ENCODE results near the gene LZTR1.

Gene LZTR1

DNA sequence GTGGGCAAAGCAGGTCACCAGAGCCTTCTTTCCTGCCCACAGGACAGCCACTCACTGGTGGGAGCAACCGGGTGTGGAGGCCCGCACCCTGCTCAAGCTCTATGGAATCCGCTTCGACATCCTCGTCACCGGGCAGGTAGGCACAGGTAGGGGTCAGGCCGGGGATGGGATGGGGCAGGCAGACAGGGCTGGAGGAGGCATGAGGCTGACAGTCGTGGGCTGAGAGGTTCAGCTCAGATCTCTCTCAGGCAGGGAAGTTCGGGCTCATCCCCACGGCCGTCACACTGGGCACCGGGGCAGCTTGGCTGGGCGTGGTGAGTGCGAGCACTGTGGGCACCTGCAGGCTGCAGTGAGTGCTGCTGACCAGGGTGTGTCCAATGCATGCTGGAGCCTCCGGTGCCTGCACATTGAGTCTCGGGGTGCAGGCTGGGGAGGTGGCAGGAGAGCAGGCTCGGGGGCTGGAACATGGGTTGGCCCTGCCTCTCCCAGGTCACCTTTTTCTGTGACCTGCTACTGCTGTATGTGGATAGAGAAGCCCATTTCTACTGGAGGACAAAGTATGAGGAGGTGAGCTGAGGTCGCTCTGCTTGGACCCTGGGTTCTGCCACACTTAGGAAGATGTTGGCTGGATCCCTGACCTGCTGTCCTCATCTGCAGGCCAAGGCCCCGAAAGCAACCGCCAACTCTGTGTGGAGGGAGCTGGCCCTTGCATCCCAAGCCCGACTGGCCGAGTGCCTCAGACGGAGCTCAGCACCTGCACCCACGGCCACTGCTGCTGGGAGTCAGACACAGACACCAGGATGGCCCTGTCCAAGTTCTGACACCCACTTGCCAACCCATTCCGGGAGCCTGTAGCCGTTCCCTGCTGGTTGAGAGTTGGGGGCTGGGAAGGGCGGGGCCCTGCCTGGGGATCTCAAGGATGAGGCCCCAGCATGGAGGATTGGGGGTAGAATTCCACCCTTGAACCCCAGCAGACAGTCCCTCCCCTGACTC, 44.0 kb downstream of the LZTR1 start:
- TF ChIP-seq EGR1 (IDR thresholded peaks at IDR 0.05): no peak
- TF ChIP-seq, protein P1, sequence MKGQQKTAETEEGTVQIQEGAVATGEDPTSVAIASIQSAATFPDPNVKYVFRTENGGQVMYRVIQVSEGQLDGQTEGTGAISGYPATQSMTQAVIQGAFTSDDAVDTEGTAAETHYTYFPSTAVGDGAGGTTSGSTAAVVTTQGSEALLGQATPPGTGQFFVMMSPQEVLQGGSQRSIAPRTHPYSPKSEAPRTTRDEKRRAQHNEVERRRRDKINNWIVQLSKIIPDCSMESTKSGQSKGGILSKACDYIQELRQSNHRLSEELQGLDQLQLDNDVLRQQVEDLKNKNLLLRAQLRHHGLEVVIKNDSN (IDR thresholded peaks at IDR 0.05): no peak

DNA sequence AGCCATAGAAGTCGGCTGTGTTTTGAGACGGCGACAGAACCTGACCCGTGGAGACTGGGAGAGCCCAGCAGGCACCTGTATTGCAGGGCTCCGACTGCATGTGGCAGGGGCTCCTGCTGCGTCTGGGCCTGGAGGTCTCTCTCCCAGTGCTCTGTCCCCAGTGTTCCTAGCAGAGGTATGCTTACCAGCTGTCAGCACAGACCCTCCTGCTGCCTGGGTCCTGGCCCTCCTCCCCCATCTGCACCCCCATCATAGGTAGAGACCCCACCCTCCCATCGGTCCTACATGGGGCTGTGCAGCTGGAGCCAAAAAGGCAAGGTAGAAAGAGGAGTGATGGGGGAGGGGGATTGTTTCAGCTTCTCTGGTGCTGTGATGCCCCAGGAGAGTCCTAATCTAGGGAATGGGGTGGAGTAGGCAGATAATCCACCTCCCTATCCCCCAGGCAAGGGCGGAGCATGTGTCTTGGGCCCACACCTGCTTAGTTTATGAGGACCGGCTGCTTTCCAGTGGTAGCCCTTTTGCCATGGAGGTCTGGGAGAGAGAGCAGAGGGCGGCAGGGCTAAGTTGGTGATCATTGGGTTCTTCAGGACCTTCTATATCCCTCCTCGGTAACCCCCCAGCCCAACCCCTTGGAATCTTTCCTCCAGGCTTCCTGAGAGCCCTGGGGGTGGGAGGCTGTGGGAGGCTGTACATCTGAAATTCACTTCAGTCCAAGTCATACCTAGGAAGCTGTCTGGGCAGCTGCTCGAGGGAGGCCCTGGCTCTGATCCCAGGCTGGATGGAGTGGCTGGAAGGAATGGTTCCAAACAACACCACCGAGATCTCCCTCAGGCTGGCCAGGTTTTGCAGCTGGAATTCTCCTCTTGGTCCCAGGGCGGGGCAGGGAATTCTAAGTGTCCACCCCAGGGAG, 44.9 kb downstream of the LZTR1 start:
- TF ChIP-seq, protein P2, sequence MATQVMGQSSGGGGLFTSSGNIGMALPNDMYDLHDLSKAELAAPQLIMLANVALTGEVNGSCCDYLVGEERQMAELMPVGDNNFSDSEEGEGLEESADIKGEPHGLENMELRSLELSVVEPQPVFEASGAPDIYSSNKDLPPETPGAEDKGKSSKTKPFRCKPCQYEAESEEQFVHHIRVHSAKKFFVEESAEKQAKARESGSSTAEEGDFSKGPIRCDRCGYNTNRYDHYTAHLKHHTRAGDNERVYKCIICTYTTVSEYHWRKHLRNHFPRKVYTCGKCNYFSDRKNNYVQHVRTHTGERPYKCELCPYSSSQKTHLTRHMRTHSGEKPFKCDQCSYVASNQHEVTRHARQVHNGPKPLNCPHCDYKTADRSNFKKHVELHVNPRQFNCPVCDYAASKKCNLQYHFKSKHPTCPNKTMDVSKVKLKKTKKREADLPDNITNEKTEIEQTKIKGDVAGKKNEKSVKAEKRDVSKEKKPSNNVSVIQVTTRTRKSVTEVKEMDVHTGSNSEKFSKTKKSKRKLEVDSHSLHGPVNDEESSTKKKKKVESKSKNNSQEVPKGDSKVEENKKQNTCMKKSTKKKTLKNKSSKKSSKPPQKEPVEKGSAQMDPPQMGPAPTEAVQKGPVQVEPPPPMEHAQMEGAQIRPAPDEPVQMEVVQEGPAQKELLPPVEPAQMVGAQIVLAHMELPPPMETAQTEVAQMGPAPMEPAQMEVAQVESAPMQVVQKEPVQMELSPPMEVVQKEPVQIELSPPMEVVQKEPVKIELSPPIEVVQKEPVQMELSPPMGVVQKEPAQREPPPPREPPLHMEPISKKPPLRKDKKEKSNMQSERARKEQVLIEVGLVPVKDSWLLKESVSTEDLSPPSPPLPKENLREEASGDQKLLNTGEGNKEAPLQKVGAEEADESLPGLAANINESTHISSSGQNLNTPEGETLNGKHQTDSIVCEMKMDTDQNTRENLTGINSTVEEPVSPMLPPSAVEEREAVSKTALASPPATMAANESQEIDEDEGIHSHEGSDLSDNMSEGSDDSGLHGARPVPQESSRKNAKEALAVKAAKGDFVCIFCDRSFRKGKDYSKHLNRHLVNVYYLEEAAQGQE (IDR thresholded peaks at IDR 0.05; ENCODE audit: low read depth): no peak
- TF ChIP-seq YY1 (IDR thresholded peaks at IDR 0.05; ENCODE audit: low read depth) (no peak), EGR1 (IDR thresholded peaks at IDR 0.05) (no peak), CEBPB (IDR thresholded peaks at IDR 0.05) (no peak)
- TF ChIP-seq, protein P3, sequence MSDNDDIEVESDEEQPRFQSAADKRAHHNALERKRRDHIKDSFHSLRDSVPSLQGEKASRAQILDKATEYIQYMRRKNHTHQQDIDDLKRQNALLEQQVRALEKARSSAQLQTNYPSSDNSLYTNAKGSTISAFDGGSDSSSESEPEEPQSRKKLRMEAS (IDR thresholded peaks at IDR 0.05): no peak

DNA sequence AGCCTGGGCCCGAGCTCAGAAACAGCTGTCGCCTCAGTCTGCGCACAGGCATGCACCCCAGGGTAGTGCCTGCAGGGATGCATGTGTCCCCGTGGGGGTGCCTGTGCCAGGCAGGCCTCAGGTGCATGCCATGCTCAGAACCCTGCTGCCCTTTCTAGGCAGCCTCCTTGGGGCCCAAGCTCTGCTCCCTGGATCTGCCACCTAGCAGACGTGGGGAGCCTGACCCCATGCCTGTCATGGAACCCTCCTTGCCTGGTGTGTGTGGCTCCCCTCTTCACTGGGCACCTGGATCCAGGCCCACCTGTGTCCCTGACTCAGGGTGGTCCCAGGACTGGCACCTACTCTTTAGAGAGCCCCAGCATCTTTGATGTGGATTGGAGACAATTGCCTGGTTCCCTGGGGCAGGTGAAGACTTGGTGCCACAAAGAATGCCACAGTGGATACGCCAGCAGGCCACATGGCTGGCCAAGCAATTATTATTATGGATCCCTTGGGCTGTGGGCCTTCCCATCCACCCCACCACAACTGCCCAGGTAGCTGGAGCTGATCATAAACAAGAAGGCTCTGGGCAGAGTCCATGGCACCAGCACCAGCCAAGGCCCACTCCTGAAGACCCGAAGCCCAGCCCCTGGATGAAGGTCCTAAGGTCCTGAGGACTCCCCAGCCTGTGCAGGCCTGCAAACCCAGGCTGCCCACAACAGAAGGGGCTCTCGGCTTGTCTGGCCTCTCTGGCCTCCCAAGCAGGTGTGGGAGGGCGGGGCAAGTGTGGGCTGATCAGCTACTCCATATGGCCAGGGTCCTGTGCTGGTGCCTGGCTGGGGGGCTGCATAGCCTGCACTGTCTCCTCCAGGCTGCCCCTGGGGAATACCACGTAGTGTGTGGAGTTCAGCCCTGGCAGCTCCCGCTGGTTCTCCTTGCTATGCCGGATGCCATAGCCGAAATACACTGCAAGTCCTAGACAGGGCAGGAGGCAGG, 46.5 kb downstream of the LZTR1 start:
- no peak for TF ChIP-seq TAF1 (IDR thresholded peaks at IDR 0.05; ENCODE audit: low read depth)
- TF ChIP-seq FOXM1 (IDR thresholded peaks at IDR 0.05; ENCODE audit: borderline replicate concordance, low read depth): no peak

DNA sequence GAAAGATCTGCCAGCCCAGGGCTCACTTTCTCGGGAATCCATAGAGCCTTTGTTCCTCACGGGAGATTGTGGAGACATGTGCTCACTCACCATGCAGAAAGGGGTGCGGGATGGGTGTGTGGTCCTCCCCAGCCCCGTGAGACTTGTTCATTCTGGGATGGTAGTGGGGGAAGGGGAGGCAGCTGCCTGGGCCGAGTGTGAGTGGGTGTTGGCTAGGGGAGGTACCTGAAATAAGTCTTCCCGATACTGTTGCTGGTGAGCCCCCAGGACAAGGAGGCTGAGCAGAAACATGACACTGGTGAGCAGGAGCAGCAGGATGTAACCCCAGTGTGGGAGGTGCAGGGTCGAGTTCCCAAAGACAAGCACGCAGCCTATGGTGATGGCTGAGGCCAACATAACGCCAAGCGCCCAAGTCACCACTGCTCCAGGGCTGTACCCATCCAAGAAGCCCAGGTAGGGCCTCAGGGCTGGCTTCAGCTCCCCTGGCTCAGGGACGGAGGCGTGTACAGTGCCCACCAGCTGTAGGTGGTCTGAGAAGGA, 47.5 kb downstream of the LZTR1 start:
- TF ChIP-seq, protein P1 (IDR thresholded peaks at IDR 0.05): no peak
- TF ChIP-seq RAD21 (IDR thresholded peaks at IDR 0.05; ENCODE audit: low read depth): no peak
- no peak for TF ChIP-seq YY1 (IDR thresholded peaks at IDR 0.05; ENCODE audit: low read depth)

DNA sequence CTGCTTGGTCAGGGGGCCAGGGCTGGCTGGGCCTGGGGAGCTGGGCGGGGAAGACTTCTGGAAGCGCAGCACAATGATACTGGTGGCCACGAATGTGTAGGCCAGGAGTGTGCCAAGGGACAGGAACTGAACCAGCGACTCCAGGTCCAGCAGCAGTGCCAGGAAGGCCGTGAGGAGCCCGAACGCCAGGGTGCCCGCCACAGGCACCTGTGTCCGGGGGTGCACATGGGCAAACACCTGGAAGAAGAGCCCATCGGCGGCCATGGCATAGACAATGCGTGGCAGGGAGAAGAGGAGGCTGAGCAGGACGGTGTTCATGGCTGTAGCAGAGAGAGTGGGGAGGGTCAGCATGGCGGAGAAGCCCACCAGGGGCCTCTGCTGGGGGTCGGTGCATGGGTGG, 47.9 kb downstream of the LZTR1 start:
- TF ChIP-seq YY1 (IDR thresholded peaks at IDR 0.05; ENCODE audit: low read depth) (no peak), CREB1 (IDR thresholded peaks at IDR 0.05; ENCODE audit: low read depth) (no peak), TCF12 (IDR thresholded peaks at IDR 0.05; ENCODE audit: low read depth) (no peak), CEBPB (IDR thresholded peaks at IDR 0.05) (no peak), FOXM1 (IDR thresholded peaks at IDR 0.05; ENCODE audit: borderline replicate concordance, low read depth) (no peak), EP300 (IDR thresholded peaks at IDR 0.05; ENCODE audit: borderline replicate concordance) (no peak), TAF1 (IDR thresholded peaks at IDR 0.05; ENCODE audit: low read depth) (no peak), TEAD4 (IDR thresholded peaks at IDR 0.05) (no peak), NFIC (IDR thresholded peaks at IDR 0.05) (no peak), RAD21 (IDR thresholded peaks at IDR 0.05; ENCODE audit: low read depth) (no peak), EGR1 (IDR thresholded peaks at IDR 0.05) (no peak), ZBTB7A (IDR thresholded peaks at IDR 0.05; ENCODE audit: low read depth) (no peak)
- TF ChIP-seq, protein P3 (IDR thresholded peaks at IDR 0.05): no peak
- TF ChIP-seq, protein P2 (IDR thresholded peaks at IDR 0.05; ENCODE audit: low read depth): no peak
- TF ChIP-seq, protein P1 (IDR thresholded peaks at IDR 0.05): no peak
